Lower lobe of right lung (tissue), 2 donors: ENCODE measurements around the gene HRH1. TPM values are rescaled to one million over a fixed set of nuclear protein-coding genes. Genes with fewer than 3 reads are reported as not detected.
A peak's percentile ranks its signal among the peaks of the same experiment; 100 is the strongest.
"Not testable (repeated sequence)": the region's sequence is repeated elsewhere in the genome, so short reads cannot be mapped to it uniquely, and the experiment has no call there.

Experiments used
- ATAC-seq, 2 donors: fragments of 200-7000 bp; cut with Tn5 transposase; one replicate each; pipeline ENCODE4 v1.9.1; 2020 to 2022; ENCODE audit warnings: mild to moderate bottlenecking in 2 of 2, moderate library complexity in 2 of 2
- DNase-seq: peaks from one replicate; pipeline ENCODE4 v3.0.0-alpha.2; 2020
- H3K27ac ChIP-seq: fragments of 200-600 bp; one replicate; pipeline ENCODE4 v1.8.0; 2022
- H3K27me3 ChIP-seq: fragments of 200-600 bp; one replicate; pipeline ENCODE4 v1.8.0; 2022; ENCODE audit warnings: low read depth
- H3K36me3 ChIP-seq: fragments of 200-600 bp; one replicate; pipeline ENCODE4 v1.8.0; 2022; ENCODE audit warnings: mild to moderate bottlenecking
- H3K4me1 ChIP-seq: fragments of 200-600 bp; one replicate; pipeline ENCODE4 v1.8.0; 2022
- H3K4me3 ChIP-seq: fragments of 200-600 bp; one replicate; pipeline ENCODE4 v1.8.0; 2022; ENCODE audit warnings: mild to moderate bottlenecking
- H3K9me3 ChIP-seq: fragments of 200-600 bp; one replicate; pipeline ENCODE4 v1.8.0; 2022
- CTCF ChIP-seq: fragments of 200-600 bp; IDR thresholded peaks from one replicate; pipeline ENCODE4 v1.8.0; 2022; ENCODE audit warnings: antibody characterized with exemption, mild to moderate bottlenecking
- intact Hi-C: fragments of 100-400 bp; cut with DNase I; formaldehyde crosslinking; loops from one replicate; pipeline ENCODE4 v1.11.0; 2022
- total RNA-seq: library from RNA; stranded (reverse); fragmentation: NEBNext Ultra II Directional; extraction: Animal tissue kit (Norgen Biotek cat#: 25700); gene quantifications from one replicate; pipeline ENCODE4 v1.2.1, GENCODE V29; 2021
- donor health status: DM: no; HTN: yes; CAD: no; lungs with severe emphysema.

HRH1 gene
- total RNA-seq, 1 donor from 2014 or later = 6.4 TPM

- H3K4me3 ChIP-seq = no peak overlapping the region
Observed at GRCh38 chr3:11131371-11131770, 22.9 kb upstream of the HRH1 start.

GRCh38 chr3:11131886-11132285, 22.4 kb upstream of the HRH1 start:
- intact Hi-C loops = not testable (repeated sequence)

More at GRCh38 chr3:11131371-11131770, 22.9 kb upstream of the HRH1 start:
- H3K27ac ChIP-seq = no peak overlapping the region
- no peaks in the 10 kb centered on the region for H3K27me3 ChIP-seq
- ATAC-seq (no peak), DNase-seq (no peak)
- no peaks in the 10 kb centered on the region for H3K4me1 ChIP-seq
- H3K9me3 ChIP-seq = no peaks in the 10 kb centered on the region
- TF ChIP-seq CTCF = no peak
- H3K36me3 ChIP-seq = no peaks in the 10 kb centered on the region
- intact Hi-C loops = no loop called here

GRCh38 chr3:11132861-11133260, 21.4 kb upstream of the HRH1 start:
- no peaks in the 10 kb centered on the region for H3K9me3 ChIP-seq
- no peaks in the 10 kb centered on the region for H3K27me3 ChIP-seq
- ATAC-seq = no peak
- no peak overlapping the region for H3K4me3 ChIP-seq
- no peaks in the 10 kb centered on the region for H3K36me3 ChIP-seq
- H3K4me1 ChIP-seq = no peaks in the 10 kb centered on the region
- H3K27ac ChIP-seq = no peak overlapping the region
- no peak for DNase-seq
- TF ChIP-seq CTCF = no peak
- intact Hi-C loops = no loop called here

More at GRCh38 chr3:11131886-11132285, 22.4 kb upstream of the HRH1 start:
- not testable (repeated sequence) for H3K9me3 ChIP-seq, H3K4me1 ChIP-seq, H3K4me3 ChIP-seq, H3K27me3 ChIP-seq, ATAC-seq, H3K27ac ChIP-seq, H3K36me3 ChIP-seq, DNase-seq

GRCh38 chr3:11134794-11135193, 19.5 kb upstream of the HRH1 start:
- no peak for TF ChIP-seq CTCF
- Histone ChIP-seq H3K27ac (no peak overlapping the region), H3K27me3 (no peaks in the 10 kb centered on the region), H3K4me1 (peaks cover 4% of the 10 kb centered on the region), H3K4me3 (no peak overlapping the region), H3K9me3 (no peaks in the 10 kb centered on the region), H3K36me3 (no peaks in the 10 kb centered on the region)
- intact Hi-C loops = no loop called here
- ATAC-seq (no peak), DNase-seq (no peak)

- Histone ChIP-seq H3K9me3 (no peaks in the 10 kb centered on the region), H3K27me3 (no peaks in the 10 kb centered on the region), H3K4me3 (no peak overlapping the region), H3K27ac (no peak overlapping the region), H3K36me3 (no peaks in the 10 kb centered on the region), H3K4me1 (peaks cover 17% of the 10 kb centered on the region)
- no peak for ATAC-seq
- intact Hi-C loops = no loop called here
- TF ChIP-seq CTCF = no peak
- no peak for DNase-seq
Observed at GRCh38 chr3:11136116-11136515, 18.2 kb upstream of the HRH1 start.

GRCh38 chr3:11136830-11137626, 17.3 kb upstream of the HRH1 start:
- DNase-seq = no peak
- peak; percentile 75 to 76 for ATAC-seq
- Histone ChIP-seq H3K27ac (peak overlapping the region; percentile 9), H3K9me3 (no peaks in the 10 kb centered on the region), H3K27me3 (no peaks in the 10 kb centered on the region), H3K36me3 (no peaks in the 10 kb centered on the region), H3K4me1 (peaks cover 17% of the 10 kb centered on the region), H3K4me3 (no peak overlapping the region)
- TF ChIP-seq CTCF = no peak
- intact Hi-C loops = no loop called here
